ENCODE measurements around the gene EPHB1.
"Not testable (repeated sequence)": the region's sequence is repeated elsewhere in the genome, so short reads cannot be mapped to it uniquely, and the experiment has no call there.

Gene EPHB1

GRCh38 chr3:135091946-135092345 is 296.9 kb downstream of the EPHB1 start:
- H3K4me3 ChIP-seq (ENCODE audit: insufficient read depth, low read depth, low read length), result no peak overlapping the region
- H3K36me3 ChIP-seq (ENCODE audit: control insufficient read depth, insufficient read depth, low read length), result no peaks in the 10 kb centered on the region
- no peaks in the 10 kb centered on the region for H3K9me3 ChIP-seq (ENCODE audit: control insufficient read depth, low read length)
- no peaks in the 10 kb centered on the region for H3K4me1 ChIP-seq (ENCODE audit: control insufficient read depth, insufficient read depth, low read length)
- H3K27me3 ChIP-seq (ENCODE audit: control insufficient read depth, insufficient read depth, low read length, poor library complexity, severe bottlenecking), result no peaks in the 10 kb centered on the region
- no peak overlapping the region for H3K27ac ChIP-seq (ENCODE audit: insufficient read depth, low read depth, low read length, poor library complexity, severe bottlenecking)
- 91 to 94% methylated on average over 5 of the region's 5 CpGs for WGBS, 2 experiments

GRCh38 chr3:135093121-135093520 is 298.1 kb downstream of the EPHB1 start:
- no peaks in the 10 kb centered on the region for H3K27me3 ChIP-seq (ENCODE audit: control insufficient read depth, insufficient read depth, low read length, poor library complexity, severe bottlenecking)
- H3K4me3 ChIP-seq (ENCODE audit: insufficient read depth, low read depth, low read length), result no peak overlapping the region
- H3K27ac ChIP-seq (ENCODE audit: insufficient read depth, low read depth, low read length, poor library complexity, severe bottlenecking), result no peak overlapping the region
- H3K4me1 ChIP-seq (ENCODE audit: control insufficient read depth, insufficient read depth, low read length), result no peaks in the 10 kb centered on the region
- WGBS, 2 experiments, result 89 to 92% methylated on average over 4 of the region's 4 CpGs
- H3K9me3 ChIP-seq (ENCODE audit: control insufficient read depth, low read length), result no peaks in the 10 kb centered on the region
- H3K36me3 ChIP-seq (ENCODE audit: control insufficient read depth, insufficient read depth, low read length), result no peaks in the 10 kb centered on the region

- Histone ChIP-seq H3K4me1 (ENCODE audit: control insufficient read depth, insufficient read depth, low read length) (no peaks in the 10 kb centered on the region), H3K36me3 (ENCODE audit: control insufficient read depth, insufficient read depth, low read length) (no peaks in the 10 kb centered on the region), H3K4me3 (ENCODE audit: insufficient read depth, low read depth, low read length) (no peak overlapping the region), H3K27ac (ENCODE audit: insufficient read depth, low read depth, low read length, poor library complexity, severe bottlenecking) (no peak overlapping the region), H3K27me3 (ENCODE audit: control insufficient read depth, insufficient read depth, low read length, poor library complexity, severe bottlenecking) (no peaks in the 10 kb centered on the region), H3K9me3 (ENCODE audit: control insufficient read depth, low read length) (no peaks in the 10 kb centered on the region)
- 74 to 76% methylated on average over 5 of the region's 5 CpGs for WGBS, 2 experiments
Observed at GRCh38 chr3:135097276-135097946, 302.4 kb downstream of the EPHB1 start.

GRCh38 chr3:135099734-135100355 is 304.8 kb downstream of the EPHB1 start:
- H3K27me3 ChIP-seq (ENCODE audit: control insufficient read depth, insufficient read depth, low read length, poor library complexity, severe bottlenecking), result no peaks in the 10 kb centered on the region
- H3K9me3 ChIP-seq (ENCODE audit: control insufficient read depth, low read length), result no peaks in the 10 kb centered on the region
- no peaks in the 10 kb centered on the region for H3K36me3 ChIP-seq (ENCODE audit: control insufficient read depth, insufficient read depth, low read length)
- H3K4me3 ChIP-seq (ENCODE audit: insufficient read depth, low read depth, low read length), result no peak overlapping the region
- no peak overlapping the region for H3K27ac ChIP-seq (ENCODE audit: insufficient read depth, low read depth, low read length, poor library complexity, severe bottlenecking)
- H3K4me1 ChIP-seq (ENCODE audit: control insufficient read depth, insufficient read depth, low read length), result peaks cover 10% of the 10 kb centered on the region
- WGBS, 2 experiments, result 75 to 77% methylated on average over 4 to 5 of the region's 5 CpGs

GRCh38 chr3:135100366-135100765 is 305.3 kb downstream of the EPHB1 start:
- H3K27me3 ChIP-seq (ENCODE audit: control insufficient read depth, insufficient read depth, low read length, poor library complexity, severe bottlenecking), result no peaks in the 10 kb centered on the region
- peaks cover 10% of the 10 kb centered on the region for H3K4me1 ChIP-seq (ENCODE audit: control insufficient read depth, insufficient read depth, low read length)
- H3K9me3 ChIP-seq (ENCODE audit: control insufficient read depth, low read length), result no peaks in the 10 kb centered on the region
- no peak overlapping the region for H3K4me3 ChIP-seq (ENCODE audit: insufficient read depth, low read depth, low read length)
- no peak overlapping the region for H3K27ac ChIP-seq (ENCODE audit: insufficient read depth, low read depth, low read length, poor library complexity, severe bottlenecking)
- H3K36me3 ChIP-seq (ENCODE audit: control insufficient read depth, insufficient read depth, low read length), result no peaks in the 10 kb centered on the region
- WGBS, 2 experiments, result 93 to 98% methylated on average over 1 to 2 of the region's 2 CpGs

GRCh38 chr3:135103917-135104316 is 308.9 kb downstream of the EPHB1 start:
- H3K27me3 ChIP-seq (ENCODE audit: control insufficient read depth, insufficient read depth, low read length, poor library complexity, severe bottlenecking), result no peaks in the 10 kb centered on the region
- no peak overlapping the region for H3K27ac ChIP-seq (ENCODE audit: insufficient read depth, low read depth, low read length, poor library complexity, severe bottlenecking)
- H3K9me3 ChIP-seq (ENCODE audit: control insufficient read depth, low read length), result no peaks in the 10 kb centered on the region
- H3K36me3 ChIP-seq (ENCODE audit: control insufficient read depth, insufficient read depth, low read length), result no peaks in the 10 kb centered on the region
- 43 to 63% methylated on average over 3 of the region's 3 CpGs for WGBS, 2 experiments
- H3K4me1 ChIP-seq (ENCODE audit: control insufficient read depth, insufficient read depth, low read length), result peaks cover 10% of the 10 kb centered on the region
- H3K4me3 ChIP-seq (ENCODE audit: insufficient read depth, low read depth, low read length), result no peak overlapping the region

- Histone ChIP-seq H3K4me3 (ENCODE audit: insufficient read depth, low read depth, low read length) (no peak overlapping the region), H3K9me3 (ENCODE audit: control insufficient read depth, low read length) (no peaks in the 10 kb centered on the region), H3K27ac (ENCODE audit: insufficient read depth, low read depth, low read length, poor library complexity, severe bottlenecking) (no peak overlapping the region), H3K4me1 (ENCODE audit: control insufficient read depth, insufficient read depth, low read length) (peaks cover 10% of the 10 kb centered on the region), H3K36me3 (ENCODE audit: control insufficient read depth, insufficient read depth, low read length) (no peaks in the 10 kb centered on the region), H3K27me3 (ENCODE audit: control insufficient read depth, insufficient read depth, low read length, poor library complexity, severe bottlenecking) (no peaks in the 10 kb centered on the region)
- 77 to 82% methylated on average over 8 of the region's 8 CpGs for WGBS, 2 experiments
Observed at GRCh38 chr3:135106445-135106844, 311.4 kb downstream of the EPHB1 start.

- Histone ChIP-seq H3K9me3 (ENCODE audit: control insufficient read depth, low read length) (no peaks in the 10 kb centered on the region), H3K36me3 (ENCODE audit: control insufficient read depth, insufficient read depth, low read length) (no peaks in the 10 kb centered on the region), H3K27ac (ENCODE audit: insufficient read depth, low read depth, low read length, poor library complexity, severe bottlenecking) (no peak overlapping the region), H3K27me3 (ENCODE audit: control insufficient read depth, insufficient read depth, low read length, poor library complexity, severe bottlenecking) (no peaks in the 10 kb centered on the region), H3K4me1 (ENCODE audit: control insufficient read depth, insufficient read depth, low read length) (peaks cover 10% of the 10 kb centered on the region), H3K4me3 (ENCODE audit: insufficient read depth, low read depth, low read length) (no peak overlapping the region)
- WGBS, 2 experiments, result 94% methylated on average over 2 of the region's 2 CpGs; no CpG with 5 or more reads in 1 of the 2 experiments
Observed at GRCh38 chr3:135107043-135107442, 312.0 kb downstream of the EPHB1 start.

- Histone ChIP-seq H3K36me3 (ENCODE audit: control insufficient read depth, insufficient read depth, low read length) (no peaks in the 10 kb centered on the region), H3K27ac (ENCODE audit: insufficient read depth, low read depth, low read length, poor library complexity, severe bottlenecking) (no peak overlapping the region), H3K4me3 (ENCODE audit: insufficient read depth, low read depth, low read length) (no peak overlapping the region), H3K27me3 (ENCODE audit: control insufficient read depth, insufficient read depth, low read length, poor library complexity, severe bottlenecking) (no peaks in the 10 kb centered on the region), H3K9me3 (ENCODE audit: control insufficient read depth, low read length) (no peaks in the 10 kb centered on the region), H3K4me1 (ENCODE audit: control insufficient read depth, insufficient read depth, low read length) (no peaks in the 10 kb centered on the region)
- WGBS, 2 experiments, result 88 to 92% methylated on average over 8 of the region's 8 CpGs
Observed at GRCh38 chr3:135109681-135110080, 314.6 kb downstream of the EPHB1 start.

- H3K4me1 ChIP-seq (ENCODE audit: control insufficient read depth, insufficient read depth, low read length); H3K9me3 ChIP-seq (ENCODE audit: control insufficient read depth, low read length); H3K27ac ChIP-seq (ENCODE audit: insufficient read depth, low read depth, low read length, poor library complexity, severe bottlenecking); H3K27me3 ChIP-seq (ENCODE audit: control insufficient read depth, insufficient read depth, low read length, poor library complexity, severe bottlenecking); H3K4me3 ChIP-seq (ENCODE audit: insufficient read depth, low read depth, low read length); H3K36me3 ChIP-seq (ENCODE audit: control insufficient read depth, insufficient read depth, low read length): not testable (repeated sequence)
- 95 to 97% methylated on average over 4 of the region's 4 CpGs for WGBS, 2 experiments
Observed at GRCh38 chr3:135114551-135114950, 319.5 kb downstream of the EPHB1 start.
